ENCODE measurements around the gene ZBTB21. TPM values are rescaled to one million over a fixed set of nuclear protein-coding genes. Genes with fewer than 3 reads are reported as not detected.

The ZBTB21 gene
- total RNA-seq, 1 donor from 2014 or later: 17.8 TPM

DNA sequence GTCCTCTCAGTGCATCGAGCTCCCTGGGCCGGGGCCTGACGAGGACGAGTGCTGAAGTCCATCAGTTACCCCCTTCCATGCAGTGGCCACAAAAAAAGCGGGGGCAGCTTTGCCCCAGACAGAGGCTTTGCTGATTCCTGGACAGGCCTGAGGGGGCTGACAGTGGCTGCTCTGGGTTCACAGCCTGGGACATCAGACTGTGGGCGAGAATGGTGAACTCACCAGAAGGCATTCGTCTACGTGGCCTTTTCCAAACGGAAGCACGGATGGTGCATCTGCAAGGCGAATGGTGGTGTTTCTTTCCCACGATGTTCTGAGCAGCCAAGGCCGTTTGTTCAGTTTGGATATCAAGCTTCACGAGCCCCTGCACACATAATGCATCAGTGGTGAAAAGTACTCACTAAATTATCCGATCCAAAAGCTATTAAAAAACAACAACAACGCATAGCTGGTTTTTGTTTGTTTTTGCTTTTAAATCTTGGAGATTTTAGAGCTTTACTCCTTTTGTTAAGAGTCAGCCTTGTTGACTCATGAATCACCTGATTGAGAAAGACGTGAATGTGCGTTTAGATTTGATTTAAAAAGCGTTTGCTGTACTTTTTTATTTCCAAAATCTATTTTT, 6.3 kb upstream of the ZBTB21 start:
- Histone ChIP-seq H3K27ac (no peak overlapping the region), H3K27me3 (no peaks in the 10 kb centered on the region), H3K9me3 (no peaks in the 10 kb centered on the region), H3K4me1 (peaks cover 2% of the 10 kb centered on the region), H3K36me3 (no peaks in the 10 kb centered on the region), H3K4me3 (no peak overlapping the region)
- ATAC-seq: no peak
- intact Hi-C loops (cut with DNase I): no loop called here
- no peak for DNase-seq
- TF ChIP-seq, protein P1, sequence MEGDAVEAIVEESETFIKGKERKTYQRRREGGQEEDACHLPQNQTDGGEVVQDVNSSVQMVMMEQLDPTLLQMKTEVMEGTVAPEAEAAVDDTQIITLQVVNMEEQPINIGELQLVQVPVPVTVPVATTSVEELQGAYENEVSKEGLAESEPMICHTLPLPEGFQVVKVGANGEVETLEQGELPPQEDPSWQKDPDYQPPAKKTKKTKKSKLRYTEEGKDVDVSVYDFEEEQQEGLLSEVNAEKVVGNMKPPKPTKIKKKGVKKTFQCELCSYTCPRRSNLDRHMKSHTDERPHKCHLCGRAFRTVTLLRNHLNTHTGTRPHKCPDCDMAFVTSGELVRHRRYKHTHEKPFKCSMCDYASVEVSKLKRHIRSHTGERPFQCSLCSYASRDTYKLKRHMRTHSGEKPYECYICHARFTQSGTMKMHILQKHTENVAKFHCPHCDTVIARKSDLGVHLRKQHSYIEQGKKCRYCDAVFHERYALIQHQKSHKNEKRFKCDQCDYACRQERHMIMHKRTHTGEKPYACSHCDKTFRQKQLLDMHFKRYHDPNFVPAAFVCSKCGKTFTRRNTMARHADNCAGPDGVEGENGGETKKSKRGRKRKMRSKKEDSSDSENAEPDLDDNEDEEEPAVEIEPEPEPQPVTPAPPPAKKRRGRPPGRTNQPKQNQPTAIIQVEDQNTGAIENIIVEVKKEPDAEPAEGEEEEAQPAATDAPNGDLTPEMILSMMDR (IDR thresholded peaks at IDR 0.05): no peak

DNA sequence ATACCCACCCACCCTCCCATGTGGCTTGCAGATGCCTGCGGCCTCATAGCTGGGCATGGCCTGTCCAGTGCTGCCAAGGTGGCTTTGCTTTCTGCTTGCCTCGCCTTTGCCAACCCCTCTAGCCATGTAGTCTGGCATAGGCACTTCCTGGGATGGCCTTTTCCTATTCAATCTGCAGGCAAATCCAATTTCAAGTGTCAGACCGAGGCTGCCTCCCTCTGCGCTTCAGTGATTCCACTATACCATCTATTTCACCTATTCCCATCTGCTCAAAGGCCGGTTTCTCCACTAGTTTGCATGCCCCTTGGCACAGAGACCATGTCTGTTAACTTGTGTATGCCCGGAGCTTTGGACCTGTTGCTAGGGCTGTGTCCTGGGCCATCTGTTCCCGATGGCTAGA, 3.8 kb upstream of the ZBTB21 start:
- TF ChIP-seq, protein P1 (IDR thresholded peaks at IDR 0.05): no peak
- Histone ChIP-seq H3K4me3 (no peak overlapping the region), H3K27me3 (no peaks in the 10 kb centered on the region)

DNA sequence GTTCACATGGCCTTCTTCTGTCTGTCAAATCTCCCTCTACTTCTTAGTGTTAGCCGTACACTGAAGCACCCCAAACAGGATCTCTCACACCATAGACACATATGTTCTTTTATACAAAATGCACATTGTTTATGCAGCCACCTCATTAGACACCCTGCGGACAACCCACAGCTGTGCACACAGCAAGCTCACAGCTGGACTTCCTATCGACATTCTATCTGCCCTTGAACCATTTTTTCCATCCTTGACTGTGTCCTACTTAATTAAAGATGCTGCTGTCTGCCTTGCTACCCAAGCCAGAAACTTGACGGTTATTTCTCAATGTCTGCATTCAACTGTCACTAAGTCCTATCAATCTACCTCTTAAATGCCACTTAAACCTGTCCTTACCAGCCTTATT, 3.2 kb upstream of the ZBTB21 start:
- H3K27ac ChIP-seq: no peak overlapping the region
- intact Hi-C loops (cut with DNase I): no loop called here
- ATAC-seq: no peak
- DNase-seq: no peak
- TF ChIP-seq, protein P1 (IDR thresholded peaks at IDR 0.05): no peak
- H3K36me3 ChIP-seq: no peaks in the 10 kb centered on the region
- no peaks in the 10 kb centered on the region for H3K9me3 ChIP-seq
- H3K4me1 ChIP-seq: peaks cover 13% of the 10 kb centered on the region
- no peak overlapping the region for H3K4me3 ChIP-seq
- no peaks in the 10 kb centered on the region for H3K27me3 ChIP-seq

More for the DNA sequence above, 3.8 kb upstream of the ZBTB21 start:
- H3K36me3 ChIP-seq: no peaks in the 10 kb centered on the region
- no peaks in the 10 kb centered on the region for H3K9me3 ChIP-seq
- ATAC-seq (no peak), DNase-seq (no peak)
- no peak overlapping the region for H3K27ac ChIP-seq
- peaks cover 7% of the 10 kb centered on the region for H3K4me1 ChIP-seq
- intact Hi-C loops (cut with DNase I): no loop called here

DNA sequence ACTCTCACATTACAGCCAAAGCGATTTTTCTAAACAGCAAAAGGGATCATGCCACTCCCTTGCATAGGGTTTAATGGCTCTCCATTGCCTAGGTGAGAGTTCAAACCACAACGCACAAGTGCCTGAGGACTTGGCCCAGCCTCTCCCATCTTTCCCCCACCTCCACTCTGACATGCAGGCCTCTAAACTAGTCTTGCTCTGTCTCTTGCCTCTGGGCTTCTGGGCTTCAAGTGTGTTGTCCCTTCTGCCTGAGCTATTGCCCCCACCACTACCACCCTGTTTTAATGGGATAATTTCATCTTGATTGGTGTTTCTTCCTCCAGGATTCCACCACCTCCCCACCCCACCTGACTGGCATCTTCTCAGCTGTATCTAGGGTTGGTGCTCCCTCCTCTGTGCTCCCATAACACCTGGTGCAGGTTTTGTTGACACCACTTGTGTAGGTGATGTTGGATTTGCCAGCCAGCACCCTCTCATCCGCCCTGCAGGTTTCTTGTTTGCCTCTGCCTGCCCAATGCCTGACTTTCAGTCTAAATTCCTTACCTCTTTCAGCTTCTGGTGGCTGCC, 2.7 kb upstream of the ZBTB21 start:
- no peak overlapping the region for H3K27ac ChIP-seq
- intact Hi-C loops (cut with DNase I): no loop called here
- H3K9me3 ChIP-seq: no peaks in the 10 kb centered on the region
- no peaks in the 10 kb centered on the region for H3K27me3 ChIP-seq
- H3K4me3 ChIP-seq: no peak overlapping the region
- no peak for ATAC-seq
- H3K4me1 ChIP-seq: peaks cover 13% of the 10 kb centered on the region
- H3K36me3 ChIP-seq: peaks cover 1% of the 10 kb centered on the region
- no peak for DNase-seq
- TF ChIP-seq, protein P1 (IDR thresholded peaks at IDR 0.05): no peak

DNA sequence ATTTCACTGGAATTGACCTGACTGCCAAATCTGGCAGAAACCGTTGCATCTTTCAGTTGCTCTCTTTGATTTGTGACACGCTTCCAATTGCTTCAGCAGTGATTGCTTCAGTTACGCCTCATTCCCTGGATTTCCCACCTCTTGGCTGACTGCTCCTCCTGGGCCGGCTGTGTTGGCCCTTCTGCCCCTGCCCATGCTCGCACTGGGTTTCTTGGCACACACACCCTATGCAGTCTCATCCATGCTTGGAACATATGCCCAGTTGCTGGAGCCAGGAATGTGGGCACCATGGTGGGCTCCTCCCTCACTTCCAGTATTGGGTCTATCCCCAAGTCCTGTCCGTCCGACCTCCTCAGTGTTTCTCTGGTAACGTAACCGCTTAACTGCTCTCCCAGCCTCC, 2.2 kb upstream of the ZBTB21 start:
- Histone ChIP-seq H3K9me3 (no peaks in the 10 kb centered on the region), H3K27me3 (no peaks in the 10 kb centered on the region), H3K27ac (no peak overlapping the region), H3K4me3 (no peak overlapping the region), H3K36me3 (peaks cover 5% of the 10 kb centered on the region), H3K4me1 (peaks cover 13% of the 10 kb centered on the region)
- no peak for ATAC-seq
- TF ChIP-seq, protein P1 (IDR thresholded peaks at IDR 0.05): no peak
- intact Hi-C loops (cut with DNase I): no loop called here
- no peak for DNase-seq

All from upper lobe of right lung (tissue), 1 donor.